HG02763 (cell line): ENCODE measurements around the gene OOSP3.
"Not testable (repeated sequence)": the region's sequence is repeated elsewhere in the genome, so short reads cannot be mapped to it uniquely, and the experiment has no call there.

Source experiments
- ATAC-seq: cut with Tn5 transposase; IDR thresholded peaks from one replicate; pipeline ENCODE4 v1.9.1; 2021; ENCODE audit warnings: mild to moderate bottlenecking, moderate library complexity; ENCODE audit not compliant: unreplicated experiment

OOSP3 gene

DNA sequence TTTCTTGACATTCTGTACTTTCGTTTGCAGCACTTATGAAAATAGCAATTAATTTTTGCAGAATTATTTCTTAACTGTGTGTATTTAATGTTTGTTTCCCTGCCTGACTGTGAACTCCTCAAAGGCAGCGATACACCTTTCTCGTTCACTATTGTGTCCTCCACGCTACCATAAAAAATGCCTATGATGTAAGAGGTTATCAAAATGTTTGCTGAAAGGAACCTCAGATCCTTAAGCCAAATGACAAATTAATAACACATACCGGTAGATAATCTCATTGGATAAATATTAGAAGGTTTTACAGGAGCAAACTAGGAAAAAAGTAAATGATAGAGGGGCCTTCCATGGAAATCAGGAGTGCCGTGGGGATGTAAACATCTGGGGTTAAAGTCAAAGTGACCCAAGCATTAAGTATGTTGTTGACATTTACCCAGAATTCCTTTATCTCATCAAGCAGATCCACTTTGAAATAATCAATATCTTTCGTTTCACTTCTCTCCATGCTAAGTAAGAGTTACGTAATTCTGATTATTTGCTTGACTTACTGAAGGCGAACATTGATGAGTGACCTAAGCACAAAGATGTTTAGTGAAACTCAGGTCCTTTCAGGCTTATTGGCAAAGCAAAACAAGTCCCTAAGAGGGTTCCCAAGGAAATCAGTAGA, 2.6 kb upstream of the OOSP3 start:
- ATAC-seq: no peak

DNA sequence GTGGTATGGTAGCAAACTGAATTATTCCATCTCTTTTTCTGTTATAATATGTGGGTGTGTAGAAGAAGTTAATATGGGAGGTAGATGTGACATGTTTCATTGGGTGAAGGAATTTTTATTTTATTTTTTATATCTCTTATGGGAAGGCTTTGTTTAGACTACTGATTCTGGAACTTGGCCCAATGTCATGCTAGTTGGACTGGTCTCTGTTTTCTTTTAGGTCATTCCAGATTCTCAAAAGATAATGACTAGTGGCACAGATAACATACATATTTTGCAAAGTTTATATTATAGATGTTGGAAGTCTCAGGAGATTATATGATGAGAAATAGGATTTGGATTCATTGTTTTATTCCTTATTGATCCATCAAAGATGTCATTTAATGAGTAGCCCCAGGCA, 1.3 kb upstream of the OOSP3 start:
- ATAC-seq: no peak

DNA sequence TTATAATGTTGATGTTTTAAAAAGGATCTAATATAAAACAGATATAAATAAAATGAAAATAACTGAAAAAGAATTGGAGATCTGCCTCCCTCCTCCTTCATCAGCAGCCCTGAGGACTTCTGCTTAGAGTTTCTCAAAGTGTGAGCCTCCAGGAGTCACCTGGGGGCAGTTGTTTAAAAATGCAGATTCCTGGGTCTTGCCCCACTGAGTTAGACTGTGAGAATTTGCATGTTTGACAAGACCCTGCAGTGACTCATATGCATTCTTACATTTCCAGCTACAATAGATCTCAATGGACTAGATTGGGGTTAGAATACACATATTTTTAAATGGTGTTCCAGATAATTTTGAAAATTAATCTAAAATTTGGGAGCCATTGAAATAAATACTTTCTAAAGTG, 798 bp upstream of the OOSP3 start:
- no peak for ATAC-seq

GRCh38 chr11:59879567-59879966, 985 bp downstream of the OOSP3 start:
- ATAC-seq: no peak

DNA sequence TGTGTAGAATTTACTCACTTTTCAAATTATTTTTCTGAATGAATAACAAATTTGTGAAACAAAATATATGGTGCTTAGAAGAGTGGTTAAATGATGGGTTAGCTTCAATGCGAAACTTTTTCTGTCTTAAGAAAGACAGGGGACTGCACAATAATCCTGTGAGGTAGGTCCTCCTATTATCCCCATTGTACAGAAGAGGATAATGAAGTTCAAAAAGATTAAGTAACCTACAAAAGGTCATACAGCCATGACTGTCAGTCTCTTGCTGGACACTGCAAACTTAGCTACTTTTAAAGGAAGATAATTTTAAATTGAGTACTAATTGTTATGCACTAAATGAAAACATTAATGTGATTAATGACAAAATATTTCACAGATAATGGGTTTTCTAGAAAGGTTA, 5.0 kb downstream of the OOSP3 start:
- no peak for ATAC-seq

DNA sequence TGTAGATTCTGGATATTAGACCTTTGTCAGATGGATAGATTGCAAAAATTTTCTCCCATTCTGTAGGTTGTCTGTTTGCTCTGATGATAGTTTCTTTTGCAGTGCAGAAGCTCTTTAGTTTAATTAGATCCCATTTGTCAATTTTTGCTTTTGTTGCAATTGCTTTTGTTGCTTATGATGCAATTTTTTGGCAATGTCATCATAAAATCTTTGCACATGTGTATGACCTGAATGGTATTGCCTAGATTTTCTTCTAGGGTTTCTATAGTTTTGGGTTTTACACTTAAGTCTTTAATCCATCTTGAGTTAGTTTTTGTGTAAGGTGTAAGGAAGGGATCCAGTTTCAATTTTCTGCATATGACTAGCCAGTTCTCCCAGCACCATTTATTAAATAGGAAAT, 8.6 kb downstream of the OOSP3 start:
- ATAC-seq: not testable (repeated sequence)

DNA sequence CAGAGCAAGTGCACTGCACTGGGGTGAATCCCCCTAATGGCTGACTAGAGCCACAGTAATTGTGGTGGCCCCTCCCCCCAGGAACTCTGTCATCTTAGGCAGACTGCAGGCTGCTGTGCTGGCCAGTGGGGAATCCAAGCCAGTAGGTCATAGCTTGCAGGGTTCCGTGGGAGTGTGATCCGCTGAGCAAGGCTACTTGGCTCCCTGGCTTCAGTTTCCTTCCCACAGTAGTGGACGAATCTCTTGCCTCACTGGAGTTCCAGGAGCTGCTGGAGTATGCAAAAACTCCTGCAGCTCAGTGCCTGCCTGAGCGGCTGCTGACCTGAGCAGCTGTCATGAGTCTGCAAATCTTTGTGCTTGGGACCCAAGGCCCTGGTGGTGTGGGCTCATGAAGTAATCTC, 13.2 kb downstream of the OOSP3 start:
- ATAC-seq: no peak

GRCh38 chr11:59894616-59895015, 16.0 kb downstream of the OOSP3 start:
- no peak for ATAC-seq

DNA sequence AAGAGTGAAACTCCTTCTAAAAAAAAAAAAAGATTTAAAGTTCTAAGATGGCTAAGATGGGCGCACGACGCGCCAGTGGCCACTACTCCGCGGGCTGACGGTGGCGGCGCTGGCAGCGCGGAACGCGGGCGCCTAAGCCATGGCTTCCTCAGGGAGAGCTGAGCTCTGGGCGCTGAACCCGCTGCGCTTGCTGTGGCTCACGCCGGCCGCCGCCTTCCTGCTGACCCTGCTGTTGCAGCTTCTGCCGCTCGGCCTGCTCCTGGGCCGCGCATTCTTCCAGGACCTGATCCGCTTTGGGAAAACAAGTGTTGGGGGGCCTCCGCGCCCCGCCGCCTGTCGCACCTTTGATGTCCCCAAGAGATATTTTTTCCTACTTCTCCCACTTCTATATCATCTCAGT, 19.5 kb downstream of the OOSP3 start:
- ATAC-seq: no peak

- no peak for ATAC-seq
Measured at GRCh38 chr11:59898650-59899049, 20.1 kb downstream of the OOSP3 start.

DNA sequence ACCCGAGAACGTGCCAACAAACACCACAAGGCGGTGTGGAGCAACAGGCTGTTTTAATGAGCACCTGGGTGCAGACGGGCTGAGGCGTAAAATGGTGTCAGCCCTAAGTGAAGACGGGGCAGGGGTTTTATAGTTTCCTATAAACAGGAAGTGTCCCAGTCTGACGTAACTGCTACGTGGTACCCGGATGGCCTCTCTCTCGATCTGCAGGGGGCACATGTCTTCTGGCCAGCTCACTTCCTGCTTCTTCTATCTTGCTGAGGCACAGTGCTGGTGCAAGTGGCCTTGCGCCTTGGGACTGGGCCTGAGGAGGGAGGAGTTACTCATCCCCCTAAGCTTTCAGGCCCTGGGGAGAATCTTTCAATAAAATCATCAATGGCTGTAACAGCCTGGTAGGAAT, 20.9 kb downstream of the OOSP3 start:
- ATAC-seq: no peak

- no peak for ATAC-seq
Measured at GRCh38 chr11:59900366-59901126, 22.0 kb downstream of the OOSP3 start.

- no peak for ATAC-seq
Measured at GRCh38 chr11:59901306-59901705, 22.7 kb downstream of the OOSP3 start.

DNA sequence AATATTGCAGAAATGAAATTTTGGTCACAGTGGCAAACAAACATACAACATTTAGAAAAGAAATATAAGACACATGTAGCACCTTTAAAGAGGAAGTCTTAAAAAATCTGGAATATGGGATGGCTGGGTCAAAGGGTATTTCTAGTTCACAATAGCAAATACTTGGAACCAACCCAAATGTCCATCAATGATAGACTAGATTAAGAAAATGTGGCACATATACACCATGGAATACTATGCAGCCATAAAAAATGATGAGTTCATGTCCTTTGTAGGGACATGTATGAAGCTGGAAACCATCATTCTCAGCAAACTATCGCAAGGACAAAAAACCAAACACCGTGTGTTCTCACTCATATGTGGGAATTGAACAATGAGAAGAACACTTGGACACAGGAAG, 25.0 kb downstream of the OOSP3 start:
- not testable (repeated sequence) for ATAC-seq

DNA sequence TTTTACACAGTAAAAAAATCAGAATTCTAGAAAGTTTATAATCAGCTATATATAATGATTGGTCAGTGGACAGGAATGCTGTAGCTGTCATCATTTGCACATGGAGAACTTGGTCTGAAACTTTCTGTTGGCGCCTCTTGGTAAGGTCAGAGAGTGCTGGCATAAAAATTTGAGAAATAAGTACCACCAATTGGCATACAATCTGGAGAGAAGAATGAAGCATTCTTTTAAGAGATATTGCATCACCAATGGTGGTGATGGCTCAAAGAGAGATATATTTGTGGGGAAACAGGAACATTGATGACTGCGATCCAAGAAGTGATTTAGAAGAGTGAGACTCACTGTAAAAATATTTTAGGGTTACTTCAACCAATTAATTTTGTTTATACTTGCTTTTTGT, 39.9 kb downstream of the OOSP3 start:
- ATAC-seq: no peak

GRCh38 chr11:59918987-59919589, 40.5 kb downstream of the OOSP3 start:
- no peak for ATAC-seq

DNA sequence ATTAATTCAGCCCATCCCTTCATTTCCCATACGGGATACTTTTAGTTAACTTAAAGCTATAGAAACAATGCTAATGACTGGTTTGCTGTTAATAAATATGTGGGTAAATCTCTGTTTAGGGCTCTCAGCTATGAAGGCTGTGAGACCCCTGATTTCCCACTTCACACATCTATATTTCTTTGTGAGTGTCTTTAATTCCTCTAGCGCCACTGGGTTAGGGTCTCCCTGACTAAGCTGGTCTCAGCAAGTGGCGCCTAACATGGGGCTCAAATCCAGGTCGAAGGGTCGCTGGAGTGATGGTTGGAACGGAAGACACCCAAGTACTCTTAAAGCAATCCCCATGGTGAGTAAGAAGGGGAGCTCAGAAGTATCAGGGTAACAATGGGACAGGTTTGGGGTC, 45.2 kb downstream of the OOSP3 start:
- ATAC-seq: no peak

GRCh38 chr11:59931688-59932087, 53.1 kb downstream of the OOSP3 start:
- no peak for ATAC-seq

GRCh38 chr11:59938132-59938531, 59.5 kb downstream of the OOSP3 start, which contains the start of gene OOSP1:
TSS of gene OOSP1 (plus strand) at chr11:59938432. CDS start at chr11:59938455, 23 bp downstream.
- ATAC-seq: no peak

- no peak for ATAC-seq
Measured at GRCh38 chr11:59938718-59939117, 60.1 kb downstream of the OOSP3 start.

GRCh38 chr11:59939482-59939881, 60.9 kb downstream of the OOSP3 start:
- no peak for ATAC-seq

- ATAC-seq: no peak
Measured at GRCh38 chr11:59941091-59941490, 62.5 kb downstream of the OOSP3 start.
